Endothelial cell of umbilical vein (primary cell): ENCODE data around the gene QPCTL. TPM values are rescaled to one million over a fixed set of nuclear protein-coding genes. Genes with fewer than 3 reads are reported as not detected.
"Not testable (repeated sequence)": the region's sequence is repeated elsewhere in the genome, so short reads cannot be mapped to it uniquely, and the experiment has no call there.

Source experiments
- BruUV-seq: library from RNA; stranded (reverse); fragments of 400-500 nt; replicated peaks from 2 replicates; lab custom pipeline; 2021; lab: Mats Ljungman, UMichigan
- CTCF ChIA-PET: fragments of 300-600, 350-600 bp; sonication (Branson Sonifier 250); formaldehyde crosslinking; loops from one replicate; lab custom pipeline; 2021; ENCODE audit warnings: antibody characterized with exemption, inconsistent platforms; lab: Charles Lee
- POLR2A ChIA-PET: fragments of 300-600, 350-600 bp; sonication (Branson Sonifier 250); formaldehyde crosslinking; loops from one replicate; lab custom pipeline; 2021; ENCODE audit warnings: antibody characterized with exemption, inconsistent platforms; lab: Charles Lee
- DNase-seq: peaks from one replicate; pipeline ENCODE4 v3.0.0-alpha.2; 2011; ENCODE audit warnings: low read depth, low spot score
- FAIRE-seq: peaks from 2 replicates; lab custom pipeline; 2011; peaks lifted over from hg19 to GRCh38; lab: Jason Lieb, UNC
- H2AFZ ChIP-seq: 2 replicates; pipeline ENCODE4 v1.6.0; 2012; ENCODE audit warnings: low read depth, low read length, control low read depth, inconsistent platforms
- H3K27ac ChIP-seq: 2 replicates; pipeline ENCODE4 v1.5.1; 2011; ENCODE audit warnings: low read depth, mild to moderate bottlenecking, control low read depth, low read length, moderate library complexity; ENCODE audit not compliant: insufficient read depth
- H3K27me3 ChIP-seq, 2 experiments: 2 replicates each; pipeline versions ENCODE4 v1.6.0 to v1.6.1; 2011; ENCODE audit warnings: low read length in 2 of 2, mixed read lengths in 1 of 2; ENCODE audit not compliant: control insufficient read depth in 2 of 2, insufficient read depth in 2 of 2
- H3K36me3 ChIP-seq, 2 experiments: 2 replicates in 1 of 2; 3 replicates in 1 of 2; pipeline ENCODE4 v1.5.1; 2011; ENCODE audit warnings: low read length in 2 of 2, mild to moderate bottlenecking in 1 of 2, moderate library complexity in 1 of 2; ENCODE audit not compliant: control insufficient read depth in 2 of 2, insufficient read depth in 2 of 2; ENCODE audit errors: extremely low read depth in 1 of 2
- H3K4me1 ChIP-seq: 3 replicates; pipeline ENCODE4 v1.5.1; 2011; ENCODE audit warnings: mild to moderate bottlenecking, low read length; ENCODE audit not compliant: control insufficient read depth, insufficient read depth; ENCODE audit errors: extremely low read depth
- H3K4me2 ChIP-seq: 2 replicates; pipeline ENCODE4 v1.6.1; 2011; ENCODE audit warnings: low read length, control low read depth, mixed read lengths; ENCODE audit not compliant: insufficient read depth
- H3K4me3 ChIP-seq, 3 experiments: fragments of 200-600 bp in 1 of 3; sonication (generic), shearing (Covaris generic) in 1 of 3; replicated peaks in 1 of 3; 2 replicates each; pipeline ENCODE4 v1.5.1; 2011 to 2016; ENCODE audit warnings: control low read depth in 3 of 3, low read length in 3 of 3, mild to moderate bottlenecking in 2 of 3, inconsistent platforms in 1 of 3, low read depth in 1 of 3, moderate library complexity in 1 of 3; ENCODE audit not compliant: insufficient read depth in 1 of 3
- H3K79me2 ChIP-seq: 2 replicates; pipeline ENCODE4 v1.6.0; 2012; ENCODE audit warnings: low read length, inconsistent platforms; ENCODE audit not compliant: control insufficient read depth, insufficient read depth
- H3K9ac ChIP-seq: replicated peaks from 2 replicates; pipeline ENCODE3; 2011; ENCODE audit warnings: low read length, control low read depth; ENCODE audit not compliant: insufficient read depth; ENCODE audit errors: extremely low read depth
- H3K9me1 ChIP-seq: replicated peaks from 3 replicates; pipeline ENCODE4 v1.6.0; 2011; ENCODE audit warnings: mild to moderate bottlenecking, low read length; ENCODE audit not compliant: control insufficient read depth, insufficient read depth; ENCODE audit errors: extremely low read depth
- H3K9me3 ChIP-seq: replicated peaks from 2 replicates; pipeline ENCODE4 v1.5.1; 2012; ENCODE audit warnings: low read length, inconsistent platforms; ENCODE audit not compliant: control insufficient read depth, insufficient read depth
- H4K20me1 ChIP-seq: replicated peaks from 2 replicates; pipeline ENCODE3; 2011; ENCODE audit warnings: mild to moderate bottlenecking, low read length; ENCODE audit not compliant: control insufficient read depth, insufficient read depth; ENCODE audit errors: extremely low read depth
- EZH2 ChIP-seq: IDR thresholded peaks from 2 replicates; pipeline ENCODE4 v1.6.1; 2012; ENCODE audit warnings: borderline replicate concordance, low read depth, mild to moderate bottlenecking, moderate library complexity, low read length, inconsistent platforms; ENCODE audit not compliant: severe bottlenecking
- FOS ChIP-seq: IDR thresholded peaks from 2 replicates; pipeline ENCODE4 v1.6.1; 2011; ENCODE audit warnings: mild to moderate bottlenecking, low read length, moderate library complexity, borderline replicate concordance; ENCODE audit not compliant: insufficient read depth
- GATA2 ChIP-seq: IDR thresholded peaks from 2 replicates; pipeline ENCODE4 v1.7.0; 2011; ENCODE audit warnings: low read depth, mild to moderate bottlenecking, moderate library complexity, mixed read lengths, low read length; ENCODE audit not compliant: insufficient read length, insufficient read depth
- JUN ChIP-seq: IDR thresholded peaks from 2 replicates; pipeline ENCODE4 v1.6.1; 2011; ENCODE audit warnings: borderline replicate concordance, low read depth; ENCODE audit not compliant: insufficient read length, insufficient read depth
- MYC ChIP-seq: IDR thresholded peaks from one replicate; pipeline ENCODE4 v1.6.1; 2011; ENCODE audit warnings: mild to moderate bottlenecking, low read depth, low read length
- POLR2A ChIP-seq: IDR thresholded peaks from 2 replicates; pipeline ENCODE4 v1.6.1; 2012; ENCODE audit warnings: low read depth, mild to moderate bottlenecking, control low read depth, low read length
- POLR2AphosphoS5 ChIP-seq: IDR thresholded peaks from 2 replicates; pipeline ENCODE4 v1.6.1; 2012; ENCODE audit warnings: low read depth, mild to moderate bottlenecking, control low read depth, low read length, moderate library complexity; ENCODE audit not compliant: insufficient read depth
- dilution Hi-C: fragments of 300-500 bp; cut with MboI; formaldehyde crosslinking; loops from one replicate; pipeline ENCODE4 v1.15.0; 2019; ENCODE audit warnings: low sequenced_read_pairs; ENCODE audit not compliant: extremely low pct_ligation_motif_present
- intact Hi-C: fragments of 100-400 bp; cut with micrococcal nuclease; formaldehyde crosslinking; loops from one replicate; pipeline ENCODE4 v1.10.0; 2022
- polyA plus RNA-seq, 4 experiments: library from polyadenylated mRNA; depleted of rRNA in 3 of 4; stranded (reverse) in 3 of 4; unstranded in 1 of 4; fragments of >200 nt; gene quantifications; 2 replicates each; pipeline versions ENCODE4 v1.2.1 to v1.2.3, GENCODE V29; 2011 to 2012; ENCODE audit warnings: missing spikeins in 1 of 4
- total RNA-seq: library from RNA; stranded (reverse); gene quantifications from 2 replicates; pipeline ENCODE4 v1.2.3, GENCODE V29; 2021
- TF ChIP-seq, protein P1 (sequence below), 2 donors: IDR thresholded peaks; 1 replicate in 1 of 2; 2 replicates in 1 of 2; pipeline ENCODE4 v1.5.1; 2011; ENCODE audit warnings: low read length in 2 of 2, mild to moderate bottlenecking in 2 of 2, moderate library complexity in 2 of 2, control low read depth in 1 of 2, inconsistent platforms in 1 of 2, low read depth in 1 of 2; ENCODE audit not compliant: insufficient read depth in 1 of 2; ENCODE audit errors: extremely low read depth in 1 of 2
- TF ChIP-seq, protein P2 (sequence below): IDR thresholded peaks from 2 replicates; pipeline ENCODE4 v1.6.1; 2011; ENCODE audit not compliant: insufficient read depth, insufficient read length

Gene QPCTL
- total and polyA plus RNA-seq, 2 donors (not counting 3 experiments of a cell fraction or from before 2014, with no cell fraction given), result 17.6 to 22.5 TPM

DNA sequence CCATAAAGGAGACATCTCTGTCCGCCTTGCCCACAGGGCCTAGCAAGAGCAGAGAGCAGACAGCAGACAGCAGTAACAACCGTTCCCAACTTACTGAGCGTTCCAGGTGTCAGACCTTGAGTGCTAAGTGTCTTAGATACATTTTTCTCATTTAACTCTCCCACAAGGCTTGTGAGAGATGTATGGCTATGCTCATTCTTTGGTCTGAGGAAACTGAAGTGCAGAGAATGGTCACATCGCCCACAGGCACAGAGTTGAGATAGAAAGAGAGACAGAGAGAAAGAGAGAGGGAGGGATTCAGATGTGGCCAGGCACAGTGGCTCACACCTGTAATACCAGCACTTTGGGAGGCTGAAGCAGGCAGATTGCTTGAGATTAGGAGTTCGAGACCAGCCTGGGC lies 55.0 kb downstream of the QPCTL start:
- no peak overlapping the region for H3K4me2 ChIP-seq
- intact Hi-C loops (no loop called here), dilution Hi-C loops (no loop called here)
- H4K20me1 ChIP-seq, result no peaks in the 10 kb centered on the region
- no peaks in the 10 kb centered on the region for H3K79me2 ChIP-seq
- CTCF ChIA-PET, result no interaction called here
- H3K9me1 ChIP-seq, result no peaks in the 10 kb centered on the region
- DNase-seq, result no peak
- no peak overlapping the region for H3K4me3 ChIP-seq
- H3K4me1 ChIP-seq, result no peaks in the 10 kb centered on the region
- no TSS peak for BruUV-seq
- no peak overlapping the region for H3K27ac ChIP-seq
- FAIRE-seq, result no peak
- no peaks in the 10 kb centered on the region for H3K9me3 ChIP-seq
- no peak for TF ChIP-seq MYC
- no peak for TF ChIP-seq GATA2
- TF ChIP-seq FOS, result no peak
- TF ChIP-seq, protein P1, sequence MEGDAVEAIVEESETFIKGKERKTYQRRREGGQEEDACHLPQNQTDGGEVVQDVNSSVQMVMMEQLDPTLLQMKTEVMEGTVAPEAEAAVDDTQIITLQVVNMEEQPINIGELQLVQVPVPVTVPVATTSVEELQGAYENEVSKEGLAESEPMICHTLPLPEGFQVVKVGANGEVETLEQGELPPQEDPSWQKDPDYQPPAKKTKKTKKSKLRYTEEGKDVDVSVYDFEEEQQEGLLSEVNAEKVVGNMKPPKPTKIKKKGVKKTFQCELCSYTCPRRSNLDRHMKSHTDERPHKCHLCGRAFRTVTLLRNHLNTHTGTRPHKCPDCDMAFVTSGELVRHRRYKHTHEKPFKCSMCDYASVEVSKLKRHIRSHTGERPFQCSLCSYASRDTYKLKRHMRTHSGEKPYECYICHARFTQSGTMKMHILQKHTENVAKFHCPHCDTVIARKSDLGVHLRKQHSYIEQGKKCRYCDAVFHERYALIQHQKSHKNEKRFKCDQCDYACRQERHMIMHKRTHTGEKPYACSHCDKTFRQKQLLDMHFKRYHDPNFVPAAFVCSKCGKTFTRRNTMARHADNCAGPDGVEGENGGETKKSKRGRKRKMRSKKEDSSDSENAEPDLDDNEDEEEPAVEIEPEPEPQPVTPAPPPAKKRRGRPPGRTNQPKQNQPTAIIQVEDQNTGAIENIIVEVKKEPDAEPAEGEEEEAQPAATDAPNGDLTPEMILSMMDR (IDR thresholded peaks at IDR 0.05; ENCODE audit: extremely low read depth in 1 of 2, insufficient read depth in 1 of 2, low read depth in 1 of 2, low read length in 2 of 2), result no peak
- no peak for TF ChIP-seq JUN
- TF ChIP-seq, protein P2, sequence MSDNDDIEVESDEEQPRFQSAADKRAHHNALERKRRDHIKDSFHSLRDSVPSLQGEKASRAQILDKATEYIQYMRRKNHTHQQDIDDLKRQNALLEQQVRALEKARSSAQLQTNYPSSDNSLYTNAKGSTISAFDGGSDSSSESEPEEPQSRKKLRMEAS, result no peak
- TF ChIP-seq POLR2A, result no peak
- TF ChIP-seq EZH2, result no peak
- TF ChIP-seq POLR2AphosphoS5, result no peak
- no peaks in the 10 kb centered on the region for H3K36me3 ChIP-seq
- no peak overlapping the region for H3K9ac ChIP-seq
- peaks cover 8% of the 10 kb centered on the region in 2 experiments for H3K27me3 ChIP-seq
- POLR2A ChIA-PET, result no interaction called here
- no peak overlapping the region for H2AFZ ChIP-seq

DNA sequence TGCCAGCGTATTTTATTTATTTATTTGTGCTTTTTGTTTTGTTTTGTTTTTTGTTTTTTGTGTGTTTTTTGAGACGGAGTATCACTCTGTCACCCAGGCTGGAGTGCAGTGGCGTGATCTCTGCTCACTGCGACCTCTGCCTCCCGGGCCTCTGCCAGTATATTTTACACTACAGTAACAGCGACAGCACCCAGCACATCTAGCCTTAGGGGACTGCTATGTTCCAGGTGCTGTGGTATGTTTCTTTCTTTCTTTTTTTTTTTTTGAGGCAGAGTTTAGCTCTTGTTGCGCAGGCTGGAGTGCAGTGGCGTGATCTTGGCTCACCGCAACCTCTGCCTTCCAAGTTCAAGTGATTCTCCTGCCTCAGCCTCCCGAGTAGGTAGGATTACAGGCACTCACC lies 59.0 kb downstream of the QPCTL start:
- H3K27ac ChIP-seq, BruUV-seq, H2AFZ ChIP-seq, DNase-seq, H3K4me3 ChIP-seq, POLR2A ChIA-PET, H3K79me2 ChIP-seq, intact Hi-C loops, H3K4me2 ChIP-seq, H3K36me3 ChIP-seq, FAIRE-seq, H4K20me1 ChIP-seq, H3K27me3 ChIP-seq, H3K9me3 ChIP-seq, H3K4me1 ChIP-seq, dilution Hi-C loops, H3K9me1 ChIP-seq, CTCF ChIA-PET, H3K9ac ChIP-seq: not testable (repeated sequence)
